Measurements from ENCODE around the gene WDR46.
"Not testable (repeated sequence)": the region's sequence is repeated elsewhere in the genome, so short reads cannot be mapped to it uniquely, and the experiment has no call there.

Gene WDR46

DNA sequence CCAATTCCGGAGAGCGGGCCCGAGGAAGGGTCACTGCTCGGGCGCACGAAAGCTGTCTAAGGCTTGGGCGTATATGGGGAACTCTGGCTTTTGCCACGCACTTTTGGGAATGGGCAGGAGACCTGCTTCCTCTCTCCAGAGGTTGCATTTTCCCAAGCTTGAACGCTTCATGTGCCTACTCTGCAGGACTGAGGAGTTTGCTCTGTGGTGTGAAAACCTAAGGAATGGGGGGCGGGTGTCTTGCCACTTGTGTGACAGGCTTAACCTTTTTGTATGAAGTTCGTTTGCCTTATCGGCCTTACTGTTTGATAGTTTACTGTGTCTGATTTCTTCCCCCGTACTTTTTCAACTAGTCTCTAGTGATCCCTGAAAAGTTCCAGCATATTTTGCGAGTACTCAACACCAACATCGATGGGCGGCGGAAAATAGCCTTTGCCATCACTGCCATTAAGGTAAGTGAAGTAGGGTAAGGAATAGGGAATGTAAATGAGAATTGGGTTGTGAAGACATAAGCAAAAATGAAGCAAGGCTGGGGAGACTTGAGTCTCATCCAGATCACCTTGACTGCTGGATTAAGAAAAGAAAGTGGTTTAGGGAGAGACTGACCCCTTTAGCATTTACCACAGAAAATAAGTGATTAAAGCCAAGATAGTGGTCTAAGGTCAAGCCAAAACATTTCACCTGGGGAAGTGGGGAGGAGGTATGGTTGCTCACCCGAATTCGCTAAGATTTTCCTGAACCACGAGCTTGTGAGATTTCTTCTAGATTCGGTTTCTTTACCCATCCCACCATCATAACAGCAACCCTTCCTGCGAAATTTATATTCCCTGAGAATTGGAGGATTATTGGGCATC is 16.5 kb downstream of the WDR46 start:
- peak overlapping the region; percentile 90 for H3K4me3 ChIP-seq (ENCODE audit: control insufficient read depth, low read depth, low read length)
- TF ChIP-seq, protein P1, sequence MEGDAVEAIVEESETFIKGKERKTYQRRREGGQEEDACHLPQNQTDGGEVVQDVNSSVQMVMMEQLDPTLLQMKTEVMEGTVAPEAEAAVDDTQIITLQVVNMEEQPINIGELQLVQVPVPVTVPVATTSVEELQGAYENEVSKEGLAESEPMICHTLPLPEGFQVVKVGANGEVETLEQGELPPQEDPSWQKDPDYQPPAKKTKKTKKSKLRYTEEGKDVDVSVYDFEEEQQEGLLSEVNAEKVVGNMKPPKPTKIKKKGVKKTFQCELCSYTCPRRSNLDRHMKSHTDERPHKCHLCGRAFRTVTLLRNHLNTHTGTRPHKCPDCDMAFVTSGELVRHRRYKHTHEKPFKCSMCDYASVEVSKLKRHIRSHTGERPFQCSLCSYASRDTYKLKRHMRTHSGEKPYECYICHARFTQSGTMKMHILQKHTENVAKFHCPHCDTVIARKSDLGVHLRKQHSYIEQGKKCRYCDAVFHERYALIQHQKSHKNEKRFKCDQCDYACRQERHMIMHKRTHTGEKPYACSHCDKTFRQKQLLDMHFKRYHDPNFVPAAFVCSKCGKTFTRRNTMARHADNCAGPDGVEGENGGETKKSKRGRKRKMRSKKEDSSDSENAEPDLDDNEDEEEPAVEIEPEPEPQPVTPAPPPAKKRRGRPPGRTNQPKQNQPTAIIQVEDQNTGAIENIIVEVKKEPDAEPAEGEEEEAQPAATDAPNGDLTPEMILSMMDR (IDR thresholded peaks at IDR 0.05; ENCODE audit: control insufficient read depth, insufficient read depth, low read depth, low read length, missing control alignments) = no peak
- DNase-seq (ENCODE audit: low read depth) = no peak

- peak; percentile 98 for DNase-seq (ENCODE audit: low read depth)
- H3K4me3 ChIP-seq (ENCODE audit: control insufficient read depth, low read depth, low read length) = peak within 1 kb of the TSS; percentile 90
- TF ChIP-seq, protein P1 (IDR thresholded peaks at IDR 0.05; ENCODE audit: control insufficient read depth, insufficient read depth, low read depth, low read length, missing control alignments) = no peak
Observed at GRCh38 chr6:33271468-33272274, 17.4 kb downstream of the WDR46 start, which contains the start of the genes RPS18 and VPS52. Gene RPS18, plus strand, starts transcription at chr6:33272075. Its CDS starts 45 bp downstream, at chr6:33272120. Gene VPS52, minus strand, starts transcription at chr6:33271876. Its CDS starts 201 bp downstream, at chr6:33271675.

- TF ChIP-seq, protein P1 (IDR thresholded peaks at IDR 0.05; ENCODE audit: control insufficient read depth, insufficient read depth, low read depth, low read length, missing control alignments) = no peak
- DNase-seq (ENCODE audit: low read depth) = no peak
- peak overlapping the region; percentile 90 for H3K4me3 ChIP-seq (ENCODE audit: control insufficient read depth, low read depth, low read length)
Observed at GRCh38 chr6:33271117-33271467, 17.9 kb downstream of the WDR46 start.

DNA sequence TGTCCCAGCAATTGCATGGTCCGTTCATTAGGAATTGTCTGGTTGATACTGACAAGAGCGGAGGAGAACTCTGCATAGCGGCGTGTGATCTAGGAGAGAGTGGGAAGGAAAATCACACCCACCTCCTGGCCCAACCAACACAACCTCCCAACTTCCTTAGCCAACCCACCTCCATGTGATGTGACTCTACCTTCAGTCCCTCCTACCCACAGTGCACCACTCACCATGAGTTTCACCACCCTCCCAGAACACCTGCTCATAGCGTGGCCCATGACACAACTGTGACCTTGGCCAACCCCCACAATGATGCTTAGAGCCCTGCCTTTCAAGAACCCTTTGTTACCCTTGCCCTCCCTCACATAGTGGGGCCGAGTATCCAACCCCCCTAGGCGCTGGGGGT is 25.0 kb downstream of the WDR46 start:
- TF ChIP-seq, protein P1 (IDR thresholded peaks at IDR 0.05; ENCODE audit: control insufficient read depth, insufficient read depth, low read depth, low read length, missing control alignments) = no peak
- no peak for DNase-seq (ENCODE audit: low read depth)
- H3K4me3 ChIP-seq (ENCODE audit: control insufficient read depth, low read depth, low read length) = no peak overlapping the region

GRCh38 chr6:33262490-33262889 is 26.5 kb downstream of the WDR46 start:
- not testable (repeated sequence) for DNase-seq (ENCODE audit: low read depth); H3K4me3 ChIP-seq (ENCODE audit: control insufficient read depth, low read depth, low read length)

DNA sequence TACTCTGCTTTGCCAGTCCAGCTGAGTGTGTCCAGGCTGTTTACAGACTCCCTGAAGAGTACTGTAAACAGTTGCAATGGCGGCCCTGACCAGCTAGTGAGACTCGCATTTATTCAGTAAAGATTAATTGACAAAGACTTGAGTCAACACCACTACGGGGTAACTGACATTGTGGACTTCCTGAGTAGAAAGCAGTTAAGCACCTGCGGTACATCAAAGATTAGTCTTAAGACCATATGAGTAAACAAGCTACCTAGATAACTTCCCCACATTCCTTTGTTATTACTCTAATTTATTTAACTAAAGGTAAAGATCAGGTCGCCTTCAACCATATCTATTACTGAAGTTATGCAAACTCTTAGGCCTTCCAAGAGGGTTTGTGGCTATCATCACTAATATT is 30.0 kb downstream of the WDR46 start:
- TF ChIP-seq, protein P1 (IDR thresholded peaks at IDR 0.05; ENCODE audit: control insufficient read depth, insufficient read depth, low read depth, low read length, missing control alignments) = no peak
- no peak overlapping the region for H3K4me3 ChIP-seq (ENCODE audit: control insufficient read depth, low read depth, low read length)
- DNase-seq (ENCODE audit: low read depth) = no peak

DNA sequence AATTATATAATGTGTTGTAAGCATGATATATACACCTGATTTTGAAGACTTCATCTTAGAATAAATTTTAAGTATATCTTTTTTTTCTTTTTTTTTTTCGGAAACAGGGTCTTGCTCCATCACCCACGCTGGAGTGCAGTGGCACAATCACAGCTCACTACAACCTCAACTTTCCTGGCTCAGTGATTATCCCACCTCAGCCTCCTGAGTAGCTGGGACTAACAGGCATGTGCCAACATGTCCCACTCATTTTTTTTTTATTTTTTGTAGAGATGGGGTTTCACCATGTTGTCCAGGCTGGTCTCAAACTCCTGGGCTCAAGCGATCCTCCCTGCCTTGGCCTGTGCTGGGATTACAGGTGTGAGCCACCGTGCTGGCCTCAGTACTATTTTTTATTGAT is 34.4 kb downstream of the WDR46 start:
- DNase-seq (ENCODE audit: low read depth) = no peak
- H3K4me3 ChIP-seq (ENCODE audit: control insufficient read depth, low read depth, low read length) = no peak overlapping the region
- TF ChIP-seq, protein P1 (IDR thresholded peaks at IDR 0.05; ENCODE audit: control insufficient read depth, insufficient read depth, low read depth, low read length, missing control alignments) = no peak

All from AG09309 (cell line).